Measurements from ENCODE around the gene C20orf202.

GRCh38 chr20:1255675-1256074, 52.4 kb downstream of the C20orf202 start:
- TF ChIP-seq EZH2phosphoT487 (conservative IDR thresholded peaks at IDR 0.05; ENCODE audit: low read length) (no peak), CTCF (IDR thresholded peaks at IDR 0.05; ENCODE audit: insufficient read depth, low read length, poor library complexity, severe bottlenecking) (no peak)
